OCI-LY7 (cell line): ENCODE results near the gene ERBIN. TPM values are rescaled to one million over a fixed set of nuclear protein-coding genes. Genes with fewer than 3 reads are reported as not detected.
A peak's percentile ranks its signal among the peaks of the same experiment; 100 is the strongest.

ENCODE experiments used
- BruUV-seq: library from RNA; stranded (reverse); fragments of 400-500 nt; replicated peaks from 2 replicates; lab custom pipeline; 2021; lab: Mats Ljungman, UMichigan
- CTCF ChIA-PET: fragments of 300-600 bp; sonication (Branson Sonifier 250); formaldehyde crosslinking; loops from one replicate; lab custom pipeline; 2022; ENCODE audit warnings: antibody characterized with exemption; ENCODE audit not compliant: unreplicated experiment; lab: Charles Lee
- POLR2A ChIA-PET: fragments of 300-600 bp; sonication (Branson Sonifier 250); formaldehyde crosslinking; loops from one replicate; lab custom pipeline; 2022; ENCODE audit warnings: antibody characterized with exemption; lab: Charles Lee
- DNase-seq: peaks from one replicate; pipeline ENCODE4 v3.0.0-alpha.2; 2015; ENCODE audit warnings: low spot score
- H2AFZ ChIP-seq: fragments of 200-600 bp; sonication (generic), shearing (Covaris generic); 2 replicates; pipeline ENCODE4 v1.6.1; 2014; ENCODE audit warnings: mild to moderate bottlenecking, antibody characterized with exemption, low read length, moderate library complexity
- H3K27ac ChIP-seq: fragments of 200-600 bp; sonication (generic); 2 replicates; pipeline ENCODE4 v1.5.1; 2014; ENCODE audit warnings: mixed run types, low read depth, mild to moderate bottlenecking, moderate library complexity, low read length, inconsistent platforms; ENCODE audit not compliant: poor library complexity, severe bottlenecking
- H3K36me3 ChIP-seq: fragments of 200-600 bp; sonication (generic); 2 replicates; pipeline ENCODE4 v1.6.1; 2014; ENCODE audit warnings: mild to moderate bottlenecking, antibody characterized with exemption, low read length, moderate library complexity, mixed read lengths; ENCODE audit not compliant: insufficient read depth
- H3K4me1 ChIP-seq: fragments of 200-600 bp; sonication (generic); 2 replicates; pipeline ENCODE4 v1.5.1; 2014; ENCODE audit warnings: mild to moderate bottlenecking, low read length; ENCODE audit not compliant: insufficient read depth, poor library complexity, severe bottlenecking
- H3K4me2 ChIP-seq: fragments of 200-600 bp; sonication (generic); 2 replicates; pipeline ENCODE4 v1.6.1; 2014; ENCODE audit warnings: mild to moderate bottlenecking, low read length
- H3K4me3 ChIP-seq: fragments of 200-600 bp; sonication (generic); 2 replicates; pipeline ENCODE4 v1.5.1; 2014; ENCODE audit warnings: mild to moderate bottlenecking, low read depth, low read length; ENCODE audit not compliant: poor library complexity, severe bottlenecking
- H3K79me2 ChIP-seq: fragments of 200-600 bp; sonication (generic); 2 replicates; pipeline ENCODE4 v1.6.1; 2016; ENCODE audit warnings: low read depth, mild to moderate bottlenecking, low read length, moderate library complexity, mixed read lengths; ENCODE audit not compliant: insufficient read depth
- H3K9me2 ChIP-seq: fragments of 200-600 bp; sonication (generic); 2 replicates; pipeline ENCODE4 v1.6.1; 2016; ENCODE audit warnings: mild to moderate bottlenecking, low read length, mixed read lengths; ENCODE audit not compliant: insufficient read depth
- H3K9me3 ChIP-seq: fragments of 200-600 bp; sonication (generic); 2 replicates; pipeline ENCODE4 v1.6.1; 2014; ENCODE audit warnings: mild to moderate bottlenecking, mixed run types, low read length, mixed read lengths
- H4K20me1 ChIP-seq: fragments of 200-600 bp; sonication (generic); 2 replicates; pipeline ENCODE4 v1.6.1; 2014; ENCODE audit warnings: mild to moderate bottlenecking, antibody characterized with exemption, low read length, moderate library complexity, mixed read lengths; ENCODE audit not compliant: insufficient read depth
- EZH2phosphoT487 ChIP-seq: fragments of 200-600 bp; sonication (generic); IDR thresholded peaks from 2 replicates; pipeline ENCODE4 v1.6.1; 2018; ENCODE audit warnings: low read depth, borderline replicate concordance, mild to moderate bottlenecking, mixed run types, antibody characterized with exemption, low read length, moderate library complexity, mixed read lengths
- intact Hi-C: fragments of 100-400 bp; cut with micrococcal nuclease; formaldehyde crosslinking; loops from one replicate; pipeline ENCODE4 v1.10.0; 2022; ENCODE audit not compliant: unreplicated experiment
- total RNA-seq, 2 experiments: library from RNA; depleted of rRNA in 1 of 2; stranded (reverse); fragments of >200 nt in 1 of 2; shearing (Covaris generic) in 1 of 2; gene quantifications; 2 replicates each; pipeline ENCODE4 v1.2.3, GENCODE V29; 2014 to 2022
- TF ChIP-seq, protein P1 (sequence below): fragments of 200-600 bp; sonication (generic); conservative IDR thresholded peaks from 2 replicates; pipeline ENCODE4 v1.5.1; 2014; ENCODE audit warnings: mild to moderate bottlenecking, antibody characterized with exemption, low read length, moderate library complexity, mixed read lengths

The ERBIN gene
- total RNA-seq, 2 experiments from 2014 or later = 84.5 to 132 TPM

GRCh38 chr5:65933295-65933694 is 6.9 kb downstream of the ERBIN start:
- peaks cover 49% of the 10 kb centered on the region for H3K36me3 ChIP-seq
- no TSS peak for BruUV-seq
- H3K9me2 ChIP-seq = no peaks in the 10 kb centered on the region
- no peak for TF ChIP-seq EZH2phosphoT487
- TF ChIP-seq, protein P1, sequence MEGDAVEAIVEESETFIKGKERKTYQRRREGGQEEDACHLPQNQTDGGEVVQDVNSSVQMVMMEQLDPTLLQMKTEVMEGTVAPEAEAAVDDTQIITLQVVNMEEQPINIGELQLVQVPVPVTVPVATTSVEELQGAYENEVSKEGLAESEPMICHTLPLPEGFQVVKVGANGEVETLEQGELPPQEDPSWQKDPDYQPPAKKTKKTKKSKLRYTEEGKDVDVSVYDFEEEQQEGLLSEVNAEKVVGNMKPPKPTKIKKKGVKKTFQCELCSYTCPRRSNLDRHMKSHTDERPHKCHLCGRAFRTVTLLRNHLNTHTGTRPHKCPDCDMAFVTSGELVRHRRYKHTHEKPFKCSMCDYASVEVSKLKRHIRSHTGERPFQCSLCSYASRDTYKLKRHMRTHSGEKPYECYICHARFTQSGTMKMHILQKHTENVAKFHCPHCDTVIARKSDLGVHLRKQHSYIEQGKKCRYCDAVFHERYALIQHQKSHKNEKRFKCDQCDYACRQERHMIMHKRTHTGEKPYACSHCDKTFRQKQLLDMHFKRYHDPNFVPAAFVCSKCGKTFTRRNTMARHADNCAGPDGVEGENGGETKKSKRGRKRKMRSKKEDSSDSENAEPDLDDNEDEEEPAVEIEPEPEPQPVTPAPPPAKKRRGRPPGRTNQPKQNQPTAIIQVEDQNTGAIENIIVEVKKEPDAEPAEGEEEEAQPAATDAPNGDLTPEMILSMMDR = no peak
- intact Hi-C loops = no loop called here
- H3K27ac ChIP-seq = no peak overlapping the region
- peaks cover 54% of the 10 kb centered on the region for H4K20me1 ChIP-seq
- H3K79me2 ChIP-seq = peaks cover 100% of the 10 kb centered on the region
- DNase-seq = peak; percentile 20
- ChIA-PET CTCF (no interaction called here), POLR2A (interaction anchor here (0.7 to 0.9 kb wide), 2 partner anchors 34 to 127 kb away, joined by 3 read pairs; no protein-coding TSS in a partner anchor)
- no peaks in the 10 kb centered on the region for H3K9me3 ChIP-seq
- peak overlapping the region; percentile 38; the same call in 1 of the 2 replicates for H3K4me2 ChIP-seq
- peaks cover 87% of the 10 kb centered on the region for H3K4me1 ChIP-seq
- H3K4me3 ChIP-seq = no peak overlapping the region
- no peak overlapping the region for H2AFZ ChIP-seq

DNA sequence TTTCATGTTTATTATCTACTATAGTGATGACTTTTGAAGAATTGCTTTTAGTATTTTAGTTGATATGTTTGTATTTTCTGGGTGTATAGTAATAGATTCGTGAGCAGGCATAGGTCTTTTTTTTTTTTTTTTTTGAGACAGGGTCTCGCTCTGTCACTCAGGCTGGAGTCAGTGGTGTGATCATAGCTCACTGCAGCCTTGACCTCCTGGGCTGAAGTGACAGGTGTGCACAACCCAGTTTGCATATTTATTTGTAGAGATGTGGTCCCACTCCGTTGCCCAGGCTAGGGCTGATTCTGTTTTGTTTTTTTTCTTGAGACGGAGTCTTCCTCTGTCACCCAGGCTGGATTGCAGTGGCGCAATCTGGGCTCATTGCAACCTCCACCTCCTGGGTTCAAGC is 11.9 kb downstream of the ERBIN start:
- peak overlapping the region; percentile 87 for H3K27ac ChIP-seq
- peaks cover 31% of the 10 kb centered on the region for H4K20me1 ChIP-seq
- H3K79me2 ChIP-seq = peaks cover 84% of the 10 kb centered on the region
- peak overlapping the region; percentile 72 for H3K4me2 ChIP-seq
- peaks cover 40% of the 10 kb centered on the region for H3K36me3 ChIP-seq
- TF ChIP-seq, protein P1 = no peak
- TF ChIP-seq EZH2phosphoT487 = no peak
- no TSS peak for BruUV-seq
- H3K4me3 ChIP-seq = peak overlapping the region; percentile 54
- no peaks in the 10 kb centered on the region for H3K9me2 ChIP-seq
- H2AFZ ChIP-seq = no peak overlapping the region
- CTCF ChIA-PET = no interaction called here
- H3K9me3 ChIP-seq = peaks cover 6% of the 10 kb centered on the region; the same call in 1 of the 2 replicates
- DNase-seq = peak; percentile 91
- H3K4me1 ChIP-seq = peaks cover 65% of the 10 kb centered on the region
- POLR2A ChIA-PET = interaction anchor here (0.7 to 2.1 kb wide), 10 partner anchors 9 to 60 kb away, joined by 3 to 16 read pairs (median 4); no protein-coding TSS in a partner anchor
- intact Hi-C loops = loop anchor here (2.0 kb wide), 1 partner anchor 61 kb away; no protein-coding TSS in a partner anchor

DNA sequence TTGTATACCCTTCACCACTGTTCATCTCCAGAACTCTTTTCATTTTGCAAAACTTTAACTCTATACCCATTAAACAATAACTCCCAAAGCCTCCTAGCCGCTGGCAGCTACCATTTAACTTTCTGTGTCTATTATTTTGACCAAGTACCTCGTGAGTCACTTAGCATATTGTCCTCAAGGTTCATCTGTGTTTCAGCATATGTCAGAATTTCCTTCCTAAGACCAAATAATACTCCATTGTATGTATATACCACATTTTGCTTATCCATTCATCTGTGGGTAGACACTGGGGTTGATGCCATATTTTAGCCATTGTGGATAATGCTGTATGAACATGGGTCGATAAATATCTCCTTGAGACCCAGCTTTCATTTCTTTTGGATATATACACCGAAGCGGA is 17.4 kb downstream of the ERBIN start:
- POLR2A ChIA-PET = interaction anchor here (0.6 to 1.2 kb wide), 3 partner anchors 26 to 280 kb away, joined by 3 to 4 read pairs (median 3); no protein-coding TSS in a partner anchor
- Histone ChIP-seq H2AFZ (no peak overlapping the region), H3K27ac (no peak overlapping the region), H3K9me2 (no peaks in the 10 kb centered on the region), H3K4me1 (peaks cover 14% of the 10 kb centered on the region), H3K4me2 (no peak overlapping the region), H3K36me3 (peaks cover 59% of the 10 kb centered on the region), H3K4me3 (no peak overlapping the region), H4K20me1 (no peaks in the 10 kb centered on the region), H3K79me2 (peaks cover 83% of the 10 kb centered on the region), H3K9me3 (peaks cover 4% of the 10 kb centered on the region; the same call in 1 of the 2 replicates)
- TF ChIP-seq, protein P1 = no peak
- TF ChIP-seq EZH2phosphoT487 = no peak
- CTCF ChIA-PET = no interaction called here
- BruUV-seq = TSS peak; percentile 26
- intact Hi-C loops = no loop called here
- no peak for DNase-seq
